Measurements from ENCODE around the gene CKB.
A peak's percentile ranks its signal among the peaks of the same experiment; 100 is the strongest.

CKB gene

DNA sequence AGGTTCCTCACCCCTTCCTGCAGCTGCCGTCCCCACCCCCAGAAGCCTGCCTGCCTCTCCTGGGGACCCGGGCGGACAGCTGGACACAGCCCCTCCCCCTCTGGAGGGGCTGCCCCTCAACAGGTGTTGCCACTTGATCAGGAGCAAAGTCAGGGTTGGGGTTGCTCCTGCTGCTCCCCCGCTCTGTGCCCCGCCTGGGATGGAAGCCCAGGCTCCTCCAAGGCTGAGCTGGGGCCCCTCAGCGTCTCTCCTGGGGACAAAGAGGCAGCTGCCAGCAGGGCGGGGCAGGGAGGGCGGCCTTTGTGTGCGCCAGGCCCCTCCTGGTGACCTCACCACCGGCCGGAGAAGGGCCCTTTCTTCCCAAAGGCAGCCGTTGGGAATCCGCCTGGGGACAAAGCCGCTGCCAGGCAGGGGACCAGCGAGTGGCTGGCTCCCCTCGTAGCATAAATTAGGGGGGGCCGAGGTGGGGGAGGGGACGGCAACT lies 20.0 kb upstream of the CKB start:
- no peak for FAIRE-seq
- TF ChIP-seq POLR2AphosphoS5 (IDR thresholded peaks at IDR 0.05; ENCODE audit: low read depth, low read length) (no peak), TAF1 (IDR thresholded peaks at IDR 0.05; ENCODE audit: borderline replicate concordance, low read depth, low read length) (no peak), POLR2A (IDR thresholded peaks at IDR 0.05; ENCODE audit: low read depth, low read length) (no peak)
- DNase-seq (ENCODE audit: insufficient read length), result no peak

DNA sequence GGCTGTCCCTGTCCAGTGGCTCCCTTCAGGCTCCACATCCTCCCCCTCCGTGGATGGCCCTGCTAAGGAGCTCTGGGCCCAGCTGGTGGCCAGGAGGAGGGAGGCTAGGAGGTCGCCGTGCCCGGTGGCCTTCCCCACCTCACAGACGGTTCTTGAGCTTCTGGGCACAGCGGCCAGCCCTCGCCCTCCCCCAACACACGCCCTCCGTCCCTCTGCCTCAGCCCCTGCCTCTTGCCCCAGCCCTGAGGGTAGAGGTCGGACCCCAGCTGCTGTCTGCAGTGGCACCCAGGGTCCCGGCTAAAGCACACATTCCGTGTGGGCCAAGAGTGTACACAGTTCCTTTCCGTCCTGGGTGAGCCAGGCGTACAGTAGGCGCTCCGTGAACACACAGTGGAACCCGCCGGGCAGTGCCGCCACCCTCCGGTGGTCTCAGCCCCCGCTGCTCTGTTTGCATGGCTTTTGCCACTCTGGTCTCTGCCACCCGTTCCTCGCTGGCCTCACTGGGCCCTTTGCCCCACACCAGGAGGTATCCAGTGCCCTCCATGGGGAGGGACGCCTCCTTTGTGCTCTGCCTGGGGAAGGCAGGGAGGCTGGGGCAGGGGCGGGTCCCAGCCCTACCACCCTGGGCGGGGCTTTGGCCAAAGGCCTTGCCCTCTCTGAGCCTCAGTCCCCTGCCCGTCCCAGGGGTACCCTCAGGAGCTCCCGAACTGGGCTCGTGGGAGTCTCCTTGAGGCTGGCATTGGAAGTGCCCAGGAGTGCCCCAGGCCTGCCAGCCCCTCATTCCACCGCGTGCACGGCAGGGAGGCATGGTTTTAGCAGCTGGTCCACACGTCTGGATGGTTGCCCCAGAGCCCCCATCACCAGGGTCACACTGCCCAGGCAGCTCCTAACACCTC lies 19.3 kb upstream of the CKB start:
- FAIRE-seq (no peak), DNase-seq (ENCODE audit: insufficient read length) (no peak)
- TF ChIP-seq POLR2AphosphoS5 (IDR thresholded peaks at IDR 0.05; ENCODE audit: low read depth, low read length) (no peak), TAF1 (IDR thresholded peaks at IDR 0.05; ENCODE audit: borderline replicate concordance, low read depth, low read length) (no peak), POLR2A (IDR thresholded peaks at IDR 0.05; ENCODE audit: low read depth, low read length) (no peak)

DNA sequence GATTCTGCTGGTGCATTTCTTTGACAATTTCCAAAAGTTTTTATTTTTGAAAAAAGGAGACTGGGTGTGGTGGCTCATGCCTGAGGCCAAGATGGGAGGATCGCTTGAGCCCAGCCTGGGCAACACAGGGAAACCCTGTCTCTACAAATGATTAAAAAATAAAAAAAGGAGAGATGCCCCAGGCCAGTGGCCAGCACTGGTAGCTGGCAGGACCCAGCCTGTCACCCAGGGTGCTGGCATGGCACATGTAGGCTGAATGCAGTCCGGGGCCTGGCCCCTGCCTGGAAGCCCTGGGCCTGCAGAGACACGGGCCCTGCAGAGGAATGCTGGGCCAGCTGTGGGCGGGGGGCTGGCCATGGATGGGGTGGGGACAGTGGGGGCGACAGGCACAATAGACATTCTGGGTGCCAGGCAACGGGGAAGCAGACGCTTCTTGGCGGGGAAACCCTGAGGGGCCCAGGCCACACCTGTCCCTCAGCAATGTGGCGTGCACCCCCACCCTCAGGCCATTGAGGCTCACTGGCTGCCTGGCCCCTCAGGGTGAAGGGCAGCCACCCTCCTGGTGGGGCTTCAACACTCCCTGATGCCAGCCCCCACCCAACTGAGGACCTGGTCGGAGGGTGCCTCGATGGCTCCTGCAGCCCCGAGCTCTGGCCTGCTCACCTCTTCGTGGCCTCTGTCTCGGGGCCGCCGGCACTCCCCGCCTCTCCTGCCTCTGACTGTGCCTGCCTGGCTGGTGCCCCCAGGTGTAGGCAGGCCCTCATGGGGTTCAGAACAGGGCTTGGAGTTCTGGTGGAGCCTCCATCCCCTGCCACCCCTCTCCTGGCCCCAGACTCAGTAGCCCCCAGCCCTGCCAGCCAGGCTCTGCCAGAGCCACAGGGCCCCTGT lies 18.4 kb upstream of the CKB start:
- no peak for TF ChIP-seq TAF1 (IDR thresholded peaks at IDR 0.05; ENCODE audit: borderline replicate concordance, low read depth, low read length)
- TF ChIP-seq POLR2A (IDR thresholded peaks at IDR 0.05; ENCODE audit: low read depth, low read length), result no peak
- TF ChIP-seq POLR2AphosphoS5 (IDR thresholded peaks at IDR 0.05; ENCODE audit: low read depth, low read length), result no peak
- DNase-seq (ENCODE audit: insufficient read length) (peak; percentile 25), FAIRE-seq (no peak)

DNA sequence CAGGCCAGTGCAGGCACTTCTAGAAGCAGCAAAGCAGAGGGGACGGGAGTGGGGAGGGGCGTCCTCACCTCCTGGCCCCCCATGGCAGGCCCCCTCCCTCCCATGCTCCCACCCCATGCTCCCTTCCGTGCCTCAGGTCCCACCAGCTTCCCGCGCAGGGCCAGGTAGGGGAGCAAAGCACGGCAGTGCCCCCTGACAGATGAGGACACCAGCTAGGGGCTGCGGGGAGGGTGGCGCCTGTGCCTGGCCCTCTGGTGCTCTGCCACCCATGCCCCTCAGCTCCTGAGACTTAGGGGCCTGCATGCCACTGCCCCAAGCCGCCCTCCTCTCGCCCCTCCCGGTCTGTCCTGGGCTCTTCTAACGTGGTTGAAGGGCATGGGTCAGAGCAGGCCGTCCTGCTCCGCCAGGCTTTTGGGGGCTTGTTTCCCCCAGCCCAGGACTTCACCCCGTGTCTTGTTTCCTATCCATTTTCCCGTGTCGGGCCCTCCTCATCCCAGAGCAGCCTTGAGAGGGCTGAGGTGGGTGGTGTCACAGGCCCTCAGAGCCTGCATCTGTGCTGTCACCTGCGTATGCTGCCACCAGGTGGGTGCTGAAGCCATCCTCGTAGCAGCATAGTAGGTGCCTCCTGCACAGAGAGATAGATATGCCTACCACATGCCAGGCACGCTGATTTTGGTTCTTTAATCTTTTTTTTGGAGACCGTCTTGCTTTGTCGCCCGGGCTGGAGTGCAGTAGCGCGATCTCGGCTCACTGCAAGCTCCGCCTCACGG lies 16.6 kb upstream of the CKB start:
- FAIRE-seq, result no peak
- no peak for DNase-seq (ENCODE audit: insufficient read length)
- TF ChIP-seq TAF1 (IDR thresholded peaks at IDR 0.05; ENCODE audit: borderline replicate concordance, low read depth, low read length) (no peak), POLR2AphosphoS5 (IDR thresholded peaks at IDR 0.05; ENCODE audit: low read depth, low read length) (0 out of 2 replicates have a peak, but pooled peaks have one; percentile 26), POLR2A (IDR thresholded peaks at IDR 0.05; ENCODE audit: low read depth, low read length) (no peak)

DNA sequence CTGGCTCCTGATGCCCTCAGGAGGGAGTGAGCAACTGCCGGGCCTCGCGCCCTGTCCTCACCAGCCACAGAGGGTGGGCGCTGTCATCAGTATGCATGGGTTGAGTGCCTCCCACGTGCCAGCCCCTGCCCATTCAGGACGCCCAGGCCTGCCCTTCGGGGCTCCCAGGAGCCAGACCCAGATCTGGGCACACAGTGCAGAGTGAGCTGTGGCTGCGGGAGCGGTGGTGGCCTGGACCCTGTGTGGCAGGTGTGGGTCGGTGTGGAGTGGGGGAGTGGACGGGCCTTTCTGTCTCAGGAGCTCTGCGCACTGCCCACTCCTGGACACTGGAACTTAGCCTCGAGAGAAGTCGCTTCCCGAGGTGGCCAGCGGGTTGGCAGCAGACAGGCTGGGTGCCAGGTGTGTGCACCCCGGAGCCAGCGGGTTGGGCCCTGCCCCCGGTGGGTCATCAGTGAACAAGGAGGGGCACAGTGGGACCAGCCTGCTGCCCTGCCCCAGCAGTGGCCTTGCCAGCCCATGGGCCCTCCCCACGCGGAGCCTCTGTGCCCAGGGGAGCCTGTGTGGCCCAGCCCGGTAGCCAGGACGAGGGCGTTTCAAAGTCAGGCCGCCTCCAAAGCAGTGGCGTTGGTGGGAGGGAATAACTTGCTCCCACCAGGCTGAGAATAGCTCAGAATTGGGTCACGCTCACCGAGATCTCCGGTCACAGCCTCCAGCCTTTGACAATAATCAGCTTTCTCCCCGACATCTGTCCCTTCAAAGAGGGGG lies 15.8 kb upstream of the CKB start:
- TF ChIP-seq POLR2AphosphoS5 (IDR thresholded peaks at IDR 0.05; ENCODE audit: low read depth, low read length) (no peak), POLR2A (IDR thresholded peaks at IDR 0.05; ENCODE audit: low read depth, low read length) (no peak), TAF1 (IDR thresholded peaks at IDR 0.05; ENCODE audit: borderline replicate concordance, low read depth, low read length) (no peak)
- no peak for FAIRE-seq
- no peak for DNase-seq (ENCODE audit: insufficient read length)

DNA sequence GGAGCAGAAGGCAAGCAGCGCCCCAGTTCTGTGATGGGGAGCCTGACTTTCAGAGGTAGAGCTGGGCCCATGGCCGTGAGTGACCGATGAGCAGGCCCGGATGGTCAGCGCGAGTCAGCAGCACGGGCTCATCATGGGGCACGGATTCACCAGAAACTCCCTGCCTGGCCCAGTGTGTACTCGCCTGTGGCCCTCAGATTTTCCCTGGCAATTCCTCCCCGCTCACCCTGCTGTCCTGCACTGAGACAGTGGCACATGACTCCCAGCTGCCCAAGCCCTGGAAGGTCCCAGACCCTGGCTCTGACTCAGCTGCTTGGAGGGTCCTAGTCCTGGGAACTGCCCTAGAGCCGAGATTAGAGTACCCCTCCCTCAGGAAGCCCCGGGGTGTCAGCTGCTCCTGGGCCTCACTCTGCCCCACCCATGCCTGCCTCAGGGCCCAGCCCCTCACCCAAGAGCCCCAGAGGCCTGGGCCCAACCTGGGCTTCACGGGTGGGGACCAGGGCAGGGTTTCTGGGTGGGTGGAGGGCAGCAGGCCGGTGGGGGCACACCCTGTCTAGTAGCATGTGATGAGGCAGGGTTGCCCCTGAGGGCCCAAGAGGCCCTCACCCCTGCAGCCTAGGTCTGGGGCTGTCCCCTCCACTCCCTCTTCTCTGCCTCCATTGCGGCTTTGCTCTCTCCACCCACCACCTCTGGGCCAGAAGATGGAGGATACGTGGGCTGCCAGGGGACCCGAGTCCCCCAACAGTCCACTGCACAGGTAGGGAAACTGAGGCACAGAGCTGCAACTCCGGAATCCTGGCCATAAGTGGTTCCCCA lies 14.8 kb upstream of the CKB start:
- FAIRE-seq, result no peak
- TF ChIP-seq TAF1 (IDR thresholded peaks at IDR 0.05; ENCODE audit: borderline replicate concordance, low read depth, low read length), result no peak
- no peak; the same call in 1 of the 2 replicates for TF ChIP-seq POLR2AphosphoS5 (IDR thresholded peaks at IDR 0.05; ENCODE audit: low read depth, low read length)
- TF ChIP-seq POLR2A (IDR thresholded peaks at IDR 0.05; ENCODE audit: low read depth, low read length), result no peak; the same call in none of the 2 replicates

DNA sequence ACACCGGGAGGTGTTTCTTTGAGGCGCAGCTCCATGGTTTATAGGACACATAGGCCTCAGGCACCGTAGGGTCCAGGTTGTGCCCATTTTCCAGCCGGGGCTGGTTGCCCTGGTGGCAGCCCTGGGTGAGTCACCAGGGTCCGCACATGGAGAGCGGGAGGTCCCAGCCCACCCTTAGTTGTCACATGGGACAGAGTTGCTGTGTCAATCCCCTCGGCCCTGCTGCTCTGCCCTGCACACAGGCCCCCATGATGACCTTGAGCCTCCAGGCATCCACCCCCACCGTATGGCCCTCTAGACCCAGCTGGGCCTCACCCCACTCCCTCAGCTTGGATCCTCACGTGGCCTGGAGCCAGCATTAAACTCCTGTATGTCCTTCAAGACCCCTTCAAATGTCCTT lies 14.1 kb upstream of the CKB start:
- no peak for TF ChIP-seq POLR2A (IDR thresholded peaks at IDR 0.05; ENCODE audit: low read depth, low read length)
- no peak for TF ChIP-seq TAF1 (IDR thresholded peaks at IDR 0.05; ENCODE audit: borderline replicate concordance, low read depth, low read length)
- no peak for TF ChIP-seq POLR2AphosphoS5 (IDR thresholded peaks at IDR 0.05; ENCODE audit: low read depth, low read length)
- FAIRE-seq (no peak), DNase-seq (ENCODE audit: insufficient read length) (no peak)

More for the DNA sequence above, 14.8 kb upstream of the CKB start:
- DNase-seq (ENCODE audit: insufficient read length), result no peak

DNA sequence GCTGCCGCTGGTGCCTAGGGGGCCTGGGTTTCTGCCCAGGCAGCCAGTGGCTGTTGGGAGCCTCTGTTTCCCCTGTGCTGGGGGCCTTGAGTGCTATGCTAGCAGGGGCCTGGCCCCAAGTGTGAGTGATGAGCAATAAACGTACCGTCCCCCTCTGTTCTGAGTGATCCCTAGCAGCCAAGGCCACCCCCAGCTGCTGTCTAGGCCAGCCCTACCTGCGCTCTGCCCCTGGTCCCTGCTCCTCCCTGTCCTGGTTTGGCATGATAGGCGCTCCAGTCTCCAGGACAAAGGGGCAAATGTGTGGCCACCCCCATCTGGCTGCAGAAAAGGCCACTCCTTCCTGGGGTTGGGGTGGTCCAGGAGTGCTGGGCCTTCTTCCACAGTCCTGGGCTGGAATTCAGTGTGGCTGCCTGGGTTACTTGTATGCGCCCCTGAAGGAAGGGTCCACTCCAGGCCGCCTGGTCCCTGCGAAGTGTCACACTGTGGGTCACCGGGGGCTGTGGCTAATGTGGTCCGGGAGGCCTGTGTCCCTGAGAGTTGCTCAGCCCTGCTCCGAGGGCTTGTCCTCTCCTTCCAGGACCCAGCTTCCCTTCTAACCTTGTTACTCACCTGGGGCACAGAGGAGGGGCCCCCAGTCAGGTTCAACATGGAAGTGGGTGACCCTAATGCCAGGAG lies 13.4 kb upstream of the CKB start:
- no peak for TF ChIP-seq TAF1 (IDR thresholded peaks at IDR 0.05; ENCODE audit: borderline replicate concordance, low read depth, low read length)
- TF ChIP-seq POLR2AphosphoS5 (IDR thresholded peaks at IDR 0.05; ENCODE audit: low read depth, low read length), result no peak
- peak; percentile 31; the same call in 1 of the 2 replicates for TF ChIP-seq POLR2A (IDR thresholded peaks at IDR 0.05; ENCODE audit: low read depth, low read length)
- no peak for DNase-seq (ENCODE audit: insufficient read length)
- no peak for FAIRE-seq

Measured in GM12892 (cell line).